H1 (cell line): ENCODE data around the gene LRTM1. TPM values are rescaled to one million over a fixed set of nuclear protein-coding genes. Genes with fewer than 3 reads are reported as not detected.

Experiments used
- CTCF ChIA-PET: fragments of 300-600 bp; sonication (Branson Sonifier 250); formaldehyde crosslinking; loops from one replicate; lab custom pipeline; 2021; ENCODE audit not compliant: partially characterized antibody; lab: Charles Lee
- POLR2A ChIA-PET: fragments of 300-600 bp; sonication (Branson Sonifier 250); formaldehyde crosslinking; loops from one replicate; lab custom pipeline; 2021; ENCODE audit warnings: inconsistent platforms; ENCODE audit not compliant: partially characterized antibody; lab: Charles Lee
- DNase-seq, 2 experiments: peaks; one replicate each; pipeline versions ENCODE4 v3.0.0 to v3.0.0-alpha.2; 2010 to 2022; ENCODE audit warnings: low spot score in 2 of 2, low read depth in 1 of 2, mixed read lengths in 1 of 2
- FAIRE-seq: peaks from 2 replicates; lab custom pipeline; 2011; peaks lifted over from hg19 to GRCh38; lab: Jason Lieb, UNC
- H2AFZ ChIP-seq: 2 replicates; pipeline ENCODE4 v1.8.1; 2012; ENCODE audit warnings: low read length, inconsistent platforms
- H2AK5ac ChIP-seq: 2 replicates; pipeline ENCODE4 v1.6.1; 2013; ENCODE audit warnings: low read depth, low read length
- H2BK120ac ChIP-seq: replicated peaks from 2 replicates; pipeline ENCODE3; 2013; ENCODE audit warnings: low read depth, low read length, inconsistent platforms
- H2BK12ac ChIP-seq: 2 replicates; pipeline ENCODE4 v1.6.1; 2013; ENCODE audit warnings: low read depth, low read length
- H2BK15ac ChIP-seq: 2 replicates; pipeline ENCODE4 v1.6.1; 2013; ENCODE audit warnings: low read length
- H2BK20ac ChIP-seq: 2 replicates; pipeline ENCODE4 v1.6.1; 2013; ENCODE audit warnings: low read length
- H2BK5ac ChIP-seq: 2 replicates; pipeline ENCODE4 v1.6.1; 2013; ENCODE audit warnings: low read depth, low read length
- H3K14ac ChIP-seq: 2 replicates; pipeline ENCODE4 v1.6.1; 2013; ENCODE audit warnings: inconsistent platforms; ENCODE audit not compliant: insufficient read length
- H3K18ac ChIP-seq: 2 replicates; pipeline ENCODE4 v1.6.1; 2013; ENCODE audit warnings: low read length; ENCODE audit errors: extremely low read depth
- H3K23ac ChIP-seq: 2 replicates; pipeline ENCODE4 v1.6.1; 2013; ENCODE audit warnings: inconsistent platforms; ENCODE audit not compliant: insufficient read length
- H3K23me2 ChIP-seq: 2 replicates; pipeline ENCODE4 v1.6.1; 2013; ENCODE audit warnings: low read depth, low read length
- H3K27ac ChIP-seq: 2 replicates; pipeline ENCODE4 v1.6.1; 2011; ENCODE audit warnings: low read depth, low read length, inconsistent platforms
- H3K27me3 ChIP-seq, 4 experiments: replicated peaks in 1 of 4; 1 replicate in 1 of 4; 2 replicates in 3 of 4; pipeline versions ENCODE4 v1.6.1 to v1.8.1; 2011 to 2013; ENCODE audit warnings: low read length in 3 of 4, mild to moderate bottlenecking in 3 of 4, inconsistent platforms in 2 of 4, mixed read lengths in 2 of 4, moderate library complexity in 1 of 4; ENCODE audit not compliant: control insufficient read depth in 3 of 4, insufficient read depth in 3 of 4; ENCODE audit errors: extremely low read depth in 1 of 4
- H3K36me3 ChIP-seq, 4 experiments: 2 replicates each; pipeline versions ENCODE4 v1.6.1 to v1.8.1; 2011 to 2013; ENCODE audit warnings: mild to moderate bottlenecking in 4 of 4, low read length in 3 of 4, moderate library complexity in 2 of 4, control low read depth in 1 of 4, inconsistent platforms in 1 of 4; ENCODE audit not compliant: insufficient read depth in 4 of 4, control insufficient read depth in 2 of 4
- H3K4ac ChIP-seq: replicated peaks from 2 replicates; pipeline ENCODE3; 2013; ENCODE audit warnings: low read length, low read depth, mixed read lengths, inconsistent platforms; ENCODE audit not compliant: insufficient read length
- H3K4me1 ChIP-seq, 4 experiments: replicated peaks in 1 of 4; 1 replicate in 1 of 4; 2 replicates in 3 of 4; pipeline versions ENCODE4 v1.6.1 to v1.8.1; 2011 to 2013; ENCODE audit warnings: low read length in 3 of 4, inconsistent platforms in 2 of 4, mixed read lengths in 1 of 4; ENCODE audit not compliant: insufficient read depth in 4 of 4, control insufficient read depth in 3 of 4
- H3K4me2 ChIP-seq, 2 experiments: 2 replicates each; pipeline versions ENCODE4 v1.6.1 to v1.8.1; 2011 to 2013; ENCODE audit warnings: low read depth in 2 of 2, low read length in 2 of 2, control low read depth in 1 of 2, inconsistent platforms in 1 of 2, mild to moderate bottlenecking in 1 of 2; ENCODE audit not compliant: insufficient read depth in 1 of 2
- H3K4me3 ChIP-seq, 4 experiments: fragments of 200-600, 300-600 bp in 1 of 4; sonication (generic), shearing (Covaris generic), sonication (Bioruptor Twin) in 1 of 4; 2 replicates each; pipeline versions ENCODE4 v1.5.1 to v1.8.1; 2011 to 2016; ENCODE audit warnings: low read length in 4 of 4, low read depth in 3 of 4, control low read depth in 2 of 4, inconsistent platforms in 2 of 4, mild to moderate bottlenecking in 2 of 4, mixed read lengths in 1 of 4, moderate library complexity in 1 of 4; ENCODE audit not compliant: insufficient read depth in 2 of 4; ENCODE audit errors: extremely low read depth in 1 of 4
- H3K56ac ChIP-seq: replicated peaks from 2 replicates; pipeline ENCODE3; 2013; ENCODE audit warnings: low read depth, mild to moderate bottlenecking, mixed read lengths, low read length, inconsistent platforms; ENCODE audit not compliant: insufficient read length
- H3K79me1 ChIP-seq: 2 replicates; pipeline ENCODE4 v1.6.1; 2013; ENCODE audit warnings: low read depth, low read length, control low read depth
- H3K79me2 ChIP-seq, 2 experiments: 2 replicates each; pipeline versions ENCODE4 v1.6.1 to v1.8.1; 2012 to 2013; ENCODE audit warnings: low read length in 2 of 2, mild to moderate bottlenecking in 2 of 2, inconsistent platforms in 1 of 2; ENCODE audit not compliant: insufficient read depth in 2 of 2, control insufficient read depth in 1 of 2
- H3K9ac ChIP-seq, 4 experiments: replicated peaks in 1 of 4; 1 replicate in 1 of 4; 2 replicates in 3 of 4; pipeline versions ENCODE4 v1.6.1 to v1.8.1; 2011 to 2013; ENCODE audit warnings: low read depth in 3 of 4, low read length in 3 of 4, control low read depth in 2 of 4, mild to moderate bottlenecking in 2 of 4, moderate library complexity in 2 of 4, inconsistent platforms in 1 of 4; ENCODE audit errors: extremely low read depth in 1 of 4
- H3K9me3 ChIP-seq, 2 experiments: 2 replicates each; pipeline versions ENCODE4 v1.6.1 to v1.8.1; 2012 to 2013; ENCODE audit warnings: mild to moderate bottlenecking in 2 of 2, moderate library complexity in 2 of 2, control low read depth in 1 of 2, inconsistent platforms in 1 of 2, low read depth in 1 of 2, low read length in 1 of 2, mixed read lengths in 1 of 2; ENCODE audit not compliant: insufficient read depth in 2 of 2
- H4K20me1 ChIP-seq, 2 experiments: replicated peaks in 1 of 2; 2 replicates each; pipeline versions ENCODE3 to v1.8.1; 2011 to 2013; ENCODE audit warnings: inconsistent platforms in 2 of 2, low read length in 2 of 2, mild to moderate bottlenecking in 1 of 2; ENCODE audit not compliant: insufficient read depth in 2 of 2, control insufficient read depth in 1 of 2
- H4K5ac ChIP-seq: 2 replicates; pipeline ENCODE4 v1.6.1; 2013; ENCODE audit warnings: low read length, low read depth, mixed read lengths, inconsistent platforms; ENCODE audit not compliant: insufficient read length
- H4K8ac ChIP-seq: 2 replicates; pipeline ENCODE4 v1.8.0; 2013; ENCODE audit warnings: mild to moderate bottlenecking, moderate library complexity, low read length, inconsistent platforms; ENCODE audit not compliant: insufficient read depth; ENCODE audit errors: extremely low read depth
- H4K91ac ChIP-seq: replicated peaks from 2 replicates; pipeline ENCODE3; 2013; ENCODE audit warnings: low read length, mixed read lengths, inconsistent platforms; ENCODE audit not compliant: insufficient read length
- GABPA ChIP-seq: IDR thresholded peaks from 2 replicates; pipeline ENCODE4 v1.6.1; 2011; ENCODE audit warnings: mild to moderate bottlenecking, low read length, moderate library complexity, borderline replicate concordance; ENCODE audit not compliant: insufficient read depth
- HDAC6 ChIP-seq: IDR thresholded peaks from one replicate; pipeline ENCODE4 v1.7.1; 2012; ENCODE audit warnings: low read depth, mild to moderate bottlenecking, inconsistent platforms, low read length, moderate library complexity
- JUND ChIP-seq: IDR thresholded peaks from 2 replicates; pipeline ENCODE4 v1.6.1; 2011; ENCODE audit warnings: mild to moderate bottlenecking, improper control_type of control experiment, low read length
- KDM5A ChIP-seq: fragments of 200-600 bp; IDR thresholded peaks from 2 replicates; pipeline ENCODE4 v1.7.1; 2012; ENCODE audit warnings: mild to moderate bottlenecking, low read length, inconsistent platforms, mixed read lengths
- RFX5 ChIP-seq: IDR thresholded peaks from 2 replicates; pipeline ENCODE4 v1.6.1; 2011; ENCODE audit warnings: low read depth, low read length, improper control_type of control experiment, borderline replicate concordance
- WGBS, 2 experiments: shearing (Covaris generic) in 1 of 2; methylation state at CpG; one replicate each; pipeline versions ENCODE4 v1.1.6 to v1.1.7; 2013 to 2015; ENCODE audit warnings: low lambda C conversion rate in 2 of 2, mixed read lengths in 2 of 2, inconsistent platforms in 1 of 2, low coverage in 1 of 2, missing lambda C conversion rate in 1 of 2; ENCODE audit not compliant: insufficient replicate concordance in 2 of 2, insufficient coverage in 1 of 2, insufficient read length in 1 of 2; ENCODE audit errors: extremely low coverage in 1 of 2, missing lambda C conversion rate in 1 of 2; 5-methylcytosine and 5-hydroxymethylcytosine counted together
- polyA plus RNA-seq, 7 experiments: library from polyadenylated mRNA; depleted of rRNA in 3 of 7; stranded (reverse) in 5 of 7; unstranded in 2 of 7; fragments of >200 nt in 5 of 7; fragments of 200-250 nt in 2 of 7; gene quantifications; 1 replicate in 5 of 7; 2 replicates in 1 of 7; 4 replicates in 1 of 7; pipeline versions ENCODE4 v1.2.1 to v1.2.3, GENCODE V29; 2011 to 2013; ENCODE audit warnings: missing spikeins in 2 of 7, mixed read lengths in 2 of 7
- total RNA-seq: library from RNA; stranded (reverse); fragmentation: NEBNext Ultra II Directional; extraction: Animal tissue kit (Norgen Biotek cat#: 25700); gene quantifications from 2 replicates; pipeline ENCODE4 v1.2.1, GENCODE V29; 2021
- TF ChIP-seq, protein P1 (sequence below): IDR thresholded peaks from 2 replicates; pipeline ENCODE4 v1.6.1; 2012; ENCODE audit warnings: inconsistent platforms
- TF ChIP-seq, protein P2 (sequence below): IDR thresholded peaks from 2 replicates; pipeline ENCODE4 v1.6.1; 2011; ENCODE audit warnings: low read length, improper control_type of control experiment

Gene LRTM1
- total and polyA plus RNA-seq, 2 of the 8 experiments (the other 6 are each of a cell fraction or from before 2014, with no cell fraction given): not detected

DNA sequence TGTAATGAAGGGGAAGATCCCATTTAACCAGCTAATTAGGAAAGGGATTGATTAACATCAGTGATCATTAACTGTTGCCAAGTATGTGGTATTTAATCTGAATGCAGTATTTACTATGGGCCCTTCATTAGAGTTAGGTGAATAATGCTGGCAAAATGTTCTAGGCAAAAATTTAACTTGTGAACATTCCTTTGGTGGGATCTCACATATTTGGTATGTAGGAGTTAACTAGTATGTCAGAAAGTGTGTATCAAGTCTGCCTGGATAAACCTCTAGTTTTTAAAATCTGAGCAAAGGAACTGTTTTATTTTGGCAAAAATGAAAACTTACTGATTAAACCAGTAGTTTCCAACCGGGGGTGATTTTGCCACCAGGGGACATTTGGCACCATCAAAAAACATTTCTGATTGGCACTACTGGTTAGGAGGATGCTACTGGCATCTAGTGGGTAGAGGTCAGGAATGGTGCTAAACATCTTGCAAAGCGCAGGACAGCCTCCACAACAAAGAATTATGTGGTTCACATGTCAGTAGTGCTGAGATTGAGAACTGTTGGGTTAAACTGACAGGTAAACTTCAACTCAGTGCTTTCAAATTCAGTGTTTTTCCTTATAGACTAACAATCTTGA, 22.5 kb downstream of the LRTM1 start:
- no peaks in the 10 kb centered on the region for H3K27me3 ChIP-seq
- no peak overlapping the region for H3K27ac ChIP-seq
- no peak overlapping the region for H3K4me3 ChIP-seq
- FAIRE-seq (no peak), DNase-seq (no peak)
- H2BK5ac ChIP-seq: no peak overlapping the region
- POLR2A ChIA-PET: no interaction called here
- H2BK20ac ChIP-seq: no peak overlapping the region
- H3K4me1 ChIP-seq: no peaks in the 10 kb centered on the region
- no peak overlapping the region for H3K9ac ChIP-seq
- H3K9me3 ChIP-seq: no peaks in the 10 kb centered on the region
- no peak overlapping the region for H3K14ac ChIP-seq
- H2BK120ac ChIP-seq: no peak overlapping the region
- no peak overlapping the region for H2AFZ ChIP-seq
- no peak overlapping the region for H3K4me2 ChIP-seq
- H3K36me3 ChIP-seq: no peaks in the 10 kb centered on the region
- no peak overlapping the region for H3K18ac ChIP-seq
- no peak overlapping the region for H2BK12ac ChIP-seq
- H3K4ac ChIP-seq: no peak overlapping the region
- H2BK15ac ChIP-seq: no peak overlapping the region
- CTCF ChIA-PET: interaction anchor here (0.6 to 1.3 kb wide), 3 partner anchors 17 to 472 kb away, joined by 3 to 4 read pairs (median 4); no protein-coding TSS in a partner anchor
- no peak overlapping the region for H2AK5ac ChIP-seq
- WGBS, 2 experiments: 63% methylated on average over 2 of the region's 2 CpGs; no CpG with 5 or more reads in 1 of the 2 experiments
- H3K23me2 ChIP-seq: no peaks in the 10 kb centered on the region
- H4K91ac ChIP-seq: no peak overlapping the region
- H3K56ac ChIP-seq: no peak overlapping the region
- no peak overlapping the region for H4K8ac ChIP-seq
- no peaks in the 10 kb centered on the region for H3K79me1 ChIP-seq
- no peaks in the 10 kb centered on the region for H4K20me1 ChIP-seq
- H3K23ac ChIP-seq: no peak overlapping the region
- no peaks in the 10 kb centered on the region for H3K79me2 ChIP-seq
- H4K5ac ChIP-seq: no peak overlapping the region
- TF ChIP-seq, protein P1, sequence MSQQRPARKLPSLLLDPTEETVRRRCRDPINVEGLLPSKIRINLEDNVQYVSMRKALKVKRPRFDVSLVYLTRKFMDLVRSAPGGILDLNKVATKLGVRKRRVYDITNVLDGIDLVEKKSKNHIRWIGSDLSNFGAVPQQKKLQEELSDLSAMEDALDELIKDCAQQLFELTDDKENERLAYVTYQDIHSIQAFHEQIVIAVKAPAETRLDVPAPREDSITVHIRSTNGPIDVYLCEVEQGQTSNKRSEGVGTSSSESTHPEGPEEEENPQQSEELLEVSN: no peak
- TF ChIP-seq RFX5 (no peak), KDM5A (no peak), HDAC6 (no peak), GABPA (no peak), JUND (no peak)
- TF ChIP-seq, protein P2, sequence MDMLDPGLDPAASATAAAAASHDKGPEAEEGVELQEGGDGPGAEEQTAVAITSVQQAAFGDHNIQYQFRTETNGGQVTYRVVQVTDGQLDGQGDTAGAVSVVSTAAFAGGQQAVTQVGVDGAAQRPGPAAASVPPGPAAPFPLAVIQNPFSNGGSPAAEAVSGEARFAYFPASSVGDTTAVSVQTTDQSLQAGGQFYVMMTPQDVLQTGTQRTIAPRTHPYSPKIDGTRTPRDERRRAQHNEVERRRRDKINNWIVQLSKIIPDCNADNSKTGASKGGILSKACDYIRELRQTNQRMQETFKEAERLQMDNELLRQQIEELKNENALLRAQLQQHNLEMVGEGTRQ: no peak
- TF ChIP-seq, all 59 proteins: peak for 0
